Measurements from ENCODE around the gene CLIC4. TPM values are rescaled to one million over a fixed set of nuclear protein-coding genes. Genes with fewer than 3 reads are reported as not detected.

The CLIC4 gene
- total and polyA plus RNA-seq, 2 experiments from 2014 or later, result 92.5 to 308 TPM

DNA sequence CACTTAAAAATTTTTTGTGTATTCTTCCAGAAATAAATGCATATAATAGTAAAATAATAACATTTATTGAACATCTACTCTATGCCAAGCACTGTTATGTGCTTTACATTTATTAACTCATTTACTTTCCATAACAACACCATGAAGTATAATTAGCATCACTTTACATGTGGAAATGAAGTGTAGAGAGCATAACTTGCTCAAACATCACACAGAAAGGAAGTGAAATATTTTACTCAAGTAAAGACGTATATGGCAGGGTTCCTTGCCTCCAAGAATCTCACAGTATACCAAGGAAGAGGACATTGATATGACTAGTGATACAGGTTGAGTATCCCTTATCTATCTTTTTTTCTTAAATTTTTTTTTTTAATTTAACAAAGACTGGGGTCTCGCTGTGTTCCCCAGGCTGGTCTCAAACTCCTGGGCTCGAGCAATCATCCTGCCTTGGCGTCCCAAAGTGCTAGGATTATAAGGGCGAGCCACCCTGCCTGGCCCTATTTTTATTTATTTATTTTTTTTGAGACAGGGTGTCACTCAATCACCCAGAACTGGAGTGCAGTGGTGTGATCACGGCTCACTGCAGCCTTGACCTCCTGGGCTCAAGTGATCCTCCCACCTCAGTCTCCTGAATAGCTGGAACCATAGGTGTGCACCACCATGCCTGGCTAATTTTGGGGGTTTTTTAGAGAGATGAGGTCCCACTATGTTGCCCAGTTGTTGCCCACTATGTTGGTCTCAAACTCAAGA is 7.7 kb upstream of the CLIC4 start:
- Histone ChIP-seq H3K36me3 (ENCODE audit: insufficient read depth) (no peaks in the 10 kb centered on the region), H3K4me2 (no peak overlapping the region), H3F3A (replicated peaks; ENCODE audit: low read depth) (peaks cover 12% of the 10 kb centered on the region), H4K20me1 (replicated peaks; ENCODE audit: insufficient read depth) (no peaks in the 10 kb centered on the region), H3K79me2 (replicated peaks; ENCODE audit: insufficient read depth) (no peaks in the 10 kb centered on the region), H3K27me3 (ENCODE audit: insufficient read depth) (no peaks in the 10 kb centered on the region), H2AFZ (no peak overlapping the region; the same call in 1 of the 2 replicates), H3K4me3 (no peak overlapping the region), H3K4me1 (ENCODE audit: insufficient read depth) (peaks cover 57% of the 10 kb centered on the region), H3K9me2 (ENCODE audit: insufficient read depth) (no peaks in the 10 kb centered on the region), H3K27ac (ENCODE audit: low read depth) (no peak overlapping the region)
- TF ChIP-seq, protein P1, sequence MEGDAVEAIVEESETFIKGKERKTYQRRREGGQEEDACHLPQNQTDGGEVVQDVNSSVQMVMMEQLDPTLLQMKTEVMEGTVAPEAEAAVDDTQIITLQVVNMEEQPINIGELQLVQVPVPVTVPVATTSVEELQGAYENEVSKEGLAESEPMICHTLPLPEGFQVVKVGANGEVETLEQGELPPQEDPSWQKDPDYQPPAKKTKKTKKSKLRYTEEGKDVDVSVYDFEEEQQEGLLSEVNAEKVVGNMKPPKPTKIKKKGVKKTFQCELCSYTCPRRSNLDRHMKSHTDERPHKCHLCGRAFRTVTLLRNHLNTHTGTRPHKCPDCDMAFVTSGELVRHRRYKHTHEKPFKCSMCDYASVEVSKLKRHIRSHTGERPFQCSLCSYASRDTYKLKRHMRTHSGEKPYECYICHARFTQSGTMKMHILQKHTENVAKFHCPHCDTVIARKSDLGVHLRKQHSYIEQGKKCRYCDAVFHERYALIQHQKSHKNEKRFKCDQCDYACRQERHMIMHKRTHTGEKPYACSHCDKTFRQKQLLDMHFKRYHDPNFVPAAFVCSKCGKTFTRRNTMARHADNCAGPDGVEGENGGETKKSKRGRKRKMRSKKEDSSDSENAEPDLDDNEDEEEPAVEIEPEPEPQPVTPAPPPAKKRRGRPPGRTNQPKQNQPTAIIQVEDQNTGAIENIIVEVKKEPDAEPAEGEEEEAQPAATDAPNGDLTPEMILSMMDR (conservative IDR thresholded peaks at IDR 0.05; ENCODE audit: low read depth in 2 of 2), result no peak
- TF ChIP-seq STAT1 (IDR thresholded peaks at IDR 0.05; ENCODE audit: unreplicated experiment) (no peak), CREB1 (CRISPR knock-in tag; IDR thresholded peaks at IDR 0.05; ENCODE audit: low read depth) (no peak), EZH2phosphoT487 (IDR thresholded peaks at IDR 0.05; ENCODE audit: unreplicated experiment) (no peak), NANOG (IDR thresholded peaks at IDR 0.05; ENCODE audit: borderline replicate concordance) (no peak), ZNF114 (CRISPR knock-in tag; IDR thresholded peaks at IDR 0.05) (no peak), POLR2AphosphoS5 (IDR thresholded peaks at IDR 0.05; ENCODE audit: low read depth) (no peak), JUNB (IDR thresholded peaks at IDR 0.05; ENCODE audit: unreplicated experiment) (no peak), EZH2 (IDR thresholded peaks at IDR 0.05; ENCODE audit: low read depth, unreplicated experiment) (no peak), ZNF462 (CRISPR knock-in tag; IDR thresholded peaks at IDR 0.05) (no peak), ZNF331 (CRISPR knock-in tag; IDR thresholded peaks at IDR 0.05; ENCODE audit: low read depth) (no peak)
- TF ChIP-seq, protein P2, sequence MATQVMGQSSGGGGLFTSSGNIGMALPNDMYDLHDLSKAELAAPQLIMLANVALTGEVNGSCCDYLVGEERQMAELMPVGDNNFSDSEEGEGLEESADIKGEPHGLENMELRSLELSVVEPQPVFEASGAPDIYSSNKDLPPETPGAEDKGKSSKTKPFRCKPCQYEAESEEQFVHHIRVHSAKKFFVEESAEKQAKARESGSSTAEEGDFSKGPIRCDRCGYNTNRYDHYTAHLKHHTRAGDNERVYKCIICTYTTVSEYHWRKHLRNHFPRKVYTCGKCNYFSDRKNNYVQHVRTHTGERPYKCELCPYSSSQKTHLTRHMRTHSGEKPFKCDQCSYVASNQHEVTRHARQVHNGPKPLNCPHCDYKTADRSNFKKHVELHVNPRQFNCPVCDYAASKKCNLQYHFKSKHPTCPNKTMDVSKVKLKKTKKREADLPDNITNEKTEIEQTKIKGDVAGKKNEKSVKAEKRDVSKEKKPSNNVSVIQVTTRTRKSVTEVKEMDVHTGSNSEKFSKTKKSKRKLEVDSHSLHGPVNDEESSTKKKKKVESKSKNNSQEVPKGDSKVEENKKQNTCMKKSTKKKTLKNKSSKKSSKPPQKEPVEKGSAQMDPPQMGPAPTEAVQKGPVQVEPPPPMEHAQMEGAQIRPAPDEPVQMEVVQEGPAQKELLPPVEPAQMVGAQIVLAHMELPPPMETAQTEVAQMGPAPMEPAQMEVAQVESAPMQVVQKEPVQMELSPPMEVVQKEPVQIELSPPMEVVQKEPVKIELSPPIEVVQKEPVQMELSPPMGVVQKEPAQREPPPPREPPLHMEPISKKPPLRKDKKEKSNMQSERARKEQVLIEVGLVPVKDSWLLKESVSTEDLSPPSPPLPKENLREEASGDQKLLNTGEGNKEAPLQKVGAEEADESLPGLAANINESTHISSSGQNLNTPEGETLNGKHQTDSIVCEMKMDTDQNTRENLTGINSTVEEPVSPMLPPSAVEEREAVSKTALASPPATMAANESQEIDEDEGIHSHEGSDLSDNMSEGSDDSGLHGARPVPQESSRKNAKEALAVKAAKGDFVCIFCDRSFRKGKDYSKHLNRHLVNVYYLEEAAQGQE (IDR thresholded peaks at IDR 0.05; ENCODE audit: unreplicated experiment), result no peak
- TF ChIP-seq, protein P3, sequence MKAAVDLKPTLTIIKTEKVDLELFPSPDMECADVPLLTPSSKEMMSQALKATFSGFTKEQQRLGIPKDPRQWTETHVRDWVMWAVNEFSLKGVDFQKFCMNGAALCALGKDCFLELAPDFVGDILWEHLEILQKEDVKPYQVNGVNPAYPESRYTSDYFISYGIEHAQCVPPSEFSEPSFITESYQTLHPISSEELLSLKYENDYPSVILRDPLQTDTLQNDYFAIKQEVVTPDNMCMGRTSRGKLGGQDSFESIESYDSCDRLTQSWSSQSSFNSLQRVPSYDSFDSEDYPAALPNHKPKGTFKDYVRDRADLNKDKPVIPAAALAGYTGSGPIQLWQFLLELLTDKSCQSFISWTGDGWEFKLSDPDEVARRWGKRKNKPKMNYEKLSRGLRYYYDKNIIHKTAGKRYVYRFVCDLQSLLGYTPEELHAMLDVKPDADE (IDR thresholded peaks at IDR 0.05), result no peak
- Mint-ChIP-seq H3K4me1 (peaks cover 38% of the 10 kb centered on the region), H3K4me3 (no peak overlapping the region), H3K27me3 (ENCODE audit: insufficient read depth, low read depth, poor library complexity) (peaks cover 16% of the 10 kb centered on the region), H3K27ac (no peak overlapping the region), H3K36me3 (ENCODE audit: low read depth) (no peaks in the 10 kb centered on the region; the same call in 2 of the 3 replicates), H3K9me3 (no peaks in the 10 kb centered on the region; the same call in 2 of the 3 replicates)
- ATAC-seq, result no peak
- DNase-seq (ENCODE audit: low spot score), result no peak

All from GM23338 (cell line).